GM10266 (cell line): ENCODE results near the gene CYB561D2.

Experiments used
- DNase-seq: peaks from one replicate; pipeline ENCODE4 v3.0.0; 2012; ENCODE audit errors: extremely low spot score
- CTCF ChIP-seq: IDR thresholded peaks from 2 replicates; pipeline ENCODE4 v1.5.1; 2012; ENCODE audit warnings: mild to moderate bottlenecking, low read depth; ENCODE audit not compliant: control insufficient read depth, insufficient read depth; ENCODE audit errors: missing control alignments

CYB561D2 gene

DNA sequence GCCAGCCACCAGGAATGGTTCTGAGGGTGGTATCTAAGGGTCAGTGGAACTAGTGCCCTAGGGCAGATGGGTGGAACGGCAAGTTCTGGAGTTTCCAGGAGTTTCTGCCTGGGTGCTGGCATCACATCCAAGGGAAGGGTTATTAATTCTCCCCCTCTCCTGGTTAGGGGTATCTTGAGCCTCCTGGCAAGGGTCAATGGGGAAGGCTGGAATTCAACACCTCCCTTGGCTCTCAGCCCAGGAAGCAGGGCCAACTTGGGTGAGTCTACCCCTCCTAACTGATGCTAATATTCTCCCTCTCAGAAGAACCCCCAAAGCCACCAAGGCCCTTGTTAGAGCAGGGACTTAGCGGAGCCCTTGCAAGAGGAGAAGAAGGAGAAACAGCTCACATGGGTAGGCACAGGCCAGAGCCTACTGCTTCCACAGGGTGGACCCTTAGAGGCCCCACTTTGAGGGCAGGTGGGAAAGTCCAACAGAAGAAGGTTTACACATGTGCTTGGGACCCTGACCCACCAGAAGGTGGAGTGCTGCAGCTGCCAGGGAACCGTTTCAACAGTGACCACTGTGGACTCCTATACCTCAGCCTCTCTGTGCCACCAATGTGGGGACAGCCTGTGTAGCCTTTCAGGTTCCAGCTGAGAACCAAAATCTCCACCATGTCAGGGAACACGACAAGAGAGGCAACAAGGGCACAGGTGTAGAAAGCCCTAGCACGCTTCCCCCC, 5.3 kb downstream of the CYB561D2 start:
- no peak for TF ChIP-seq CTCF

GRCh38 chr3:50356553-50356952, 5.9 kb downstream of the CYB561D2 start:
- DNase-seq = no peak
- no peak for TF ChIP-seq CTCF

More for the DNA sequence above, 5.3 kb downstream of the CYB561D2 start:
- DNase-seq = no peak

- no peak for TF ChIP-seq CTCF
- DNase-seq = no peak
Measured at GRCh38 chr3:50357481-50357880, 6.8 kb downstream of the CYB561D2 start.

- no peak for TF ChIP-seq CTCF
- no peak for DNase-seq
Measured at GRCh38 chr3:50358355-50358910, 7.8 kb downstream of the CYB561D2 start.

DNA sequence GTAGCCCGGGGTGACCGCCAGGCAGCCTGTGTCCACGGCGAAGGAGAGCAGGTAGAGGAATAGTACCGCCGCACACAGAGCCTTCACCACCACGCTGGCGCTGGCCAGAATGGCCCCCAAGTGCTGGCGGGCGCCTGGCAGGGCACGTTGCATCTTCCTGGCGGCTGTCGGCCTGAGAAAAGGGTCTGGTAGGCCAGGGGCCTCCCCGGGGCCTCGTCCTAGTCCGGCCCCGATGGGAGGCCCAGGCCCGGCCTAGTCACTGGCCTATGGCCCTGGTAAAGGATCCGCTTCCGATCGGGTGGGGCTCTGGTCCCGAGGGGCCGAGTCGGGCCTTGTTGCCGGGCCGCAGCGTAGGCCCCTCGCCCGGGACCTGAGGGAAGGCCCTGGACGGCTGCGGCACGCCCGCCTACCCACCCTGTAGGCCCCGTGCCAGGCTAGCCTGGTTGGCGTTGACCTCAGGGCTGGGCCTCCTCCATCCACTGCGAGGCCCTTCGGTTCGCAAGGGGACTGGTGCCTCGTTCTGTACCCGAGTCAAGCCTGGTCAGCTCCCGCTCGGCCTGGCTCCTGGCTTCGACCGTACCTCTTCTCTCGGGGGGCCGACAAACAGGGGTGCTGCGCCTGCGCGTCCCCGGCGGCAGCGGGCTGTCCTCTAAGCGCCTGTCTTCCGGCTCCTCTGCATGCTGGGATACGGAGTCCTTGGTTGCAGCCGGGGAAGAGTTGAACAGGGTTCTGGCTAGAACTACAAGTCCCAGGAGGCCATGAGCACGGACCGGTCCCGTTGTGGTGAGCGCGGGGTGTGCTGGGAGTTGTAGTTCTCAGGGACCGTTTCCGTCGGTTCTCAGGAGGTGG, 8.5 kb downstream of the CYB561D2 start, which contains the start of gene TMEM115:
Gene TMEM115, minus strand, starts transcription at position 611 of the 849 bp plus-strand sequence. Its CDS starts 458 bp downstream, at position 153.
- no peak for TF ChIP-seq CTCF
- peak; percentile 97 for DNase-seq

DNA sequence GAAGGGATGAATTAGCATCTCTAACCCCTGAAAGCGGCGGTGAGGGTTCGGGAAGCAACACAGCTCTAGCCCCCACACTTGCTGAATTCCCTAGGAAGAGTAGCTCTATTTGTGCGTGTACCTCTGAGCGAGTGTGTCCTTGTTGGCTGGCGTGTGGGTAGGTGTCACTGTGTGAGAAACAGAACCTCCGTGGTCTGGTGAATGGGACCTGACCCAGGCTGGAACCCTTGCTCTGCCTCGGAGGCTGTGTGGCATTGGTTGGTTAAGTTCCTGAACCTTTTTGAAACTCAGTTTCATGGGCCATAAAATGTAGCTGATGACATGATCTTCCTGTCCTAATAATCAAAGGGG, 9.1 kb downstream of the CYB561D2 start:
- no peak for DNase-seq
- no peak for TF ChIP-seq CTCF
